NCI-H2196 (cell line): ENCODE measurements around the gene KCNQ2.

Experiments used
- DNase-seq: peaks from one replicate; lab custom pipeline; 2025; ENCODE audit not compliant: unreplicated experiment; lab: John Stamatoyannopoulos, UW

Gene KCNQ2

DNA sequence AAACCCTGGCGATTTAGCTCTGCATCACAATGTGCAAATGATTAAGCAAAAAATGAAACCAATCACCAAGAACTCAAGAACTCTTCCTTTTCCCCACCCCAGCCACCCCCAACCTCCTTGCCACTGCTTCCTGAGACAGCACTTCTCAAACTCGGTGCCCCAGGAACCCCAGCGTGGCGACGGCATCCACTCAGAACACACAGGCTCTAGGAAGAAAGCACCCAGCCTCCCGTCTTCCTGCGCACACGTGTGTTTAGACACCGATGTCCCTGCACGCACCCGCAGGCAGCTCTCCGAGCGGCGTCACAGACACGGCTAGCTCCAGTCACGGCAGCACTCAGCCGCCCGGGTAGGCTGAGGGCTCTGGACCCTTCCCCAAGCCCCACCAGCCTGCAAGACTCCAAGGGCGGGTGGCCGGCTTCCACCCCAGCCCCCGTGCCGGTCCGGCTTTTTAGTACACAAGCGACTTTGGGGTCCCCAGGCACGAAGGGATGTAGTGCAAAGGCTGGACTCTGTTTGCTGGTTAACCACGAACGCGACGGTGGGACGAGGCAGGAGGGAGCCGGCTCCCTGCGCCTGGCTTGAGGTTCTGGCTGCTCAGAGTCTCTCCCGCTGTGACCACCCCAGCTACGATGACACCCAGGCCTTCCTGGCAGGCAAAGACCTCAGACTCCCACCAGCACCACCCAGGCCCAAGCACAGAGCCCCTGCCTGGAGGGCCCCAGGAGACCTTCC is 51.9 kb downstream of the KCNQ2 start:
- no peak for DNase-seq

DNA sequence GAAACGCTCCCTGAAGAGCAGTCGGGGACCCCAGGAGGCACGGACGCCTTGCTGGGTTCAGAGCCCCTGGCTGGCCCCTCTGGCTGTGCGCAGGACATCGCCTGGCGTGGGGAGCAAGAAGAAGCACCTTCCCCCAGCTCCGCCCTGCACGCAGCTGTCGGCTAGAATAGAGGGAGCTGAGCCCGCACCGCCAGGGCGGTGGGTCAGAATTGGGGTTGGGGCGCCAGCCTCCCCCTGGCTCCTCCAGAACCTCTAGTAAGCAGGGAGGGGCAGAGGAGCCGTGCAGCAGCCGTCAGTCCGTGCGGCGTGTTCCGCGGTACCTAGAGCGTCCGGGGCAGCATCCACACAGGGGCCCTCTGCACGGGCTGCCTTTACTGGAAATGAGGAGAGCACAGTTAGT is 53.2 kb downstream of the KCNQ2 start:
- DNase-seq: no peak

DNA sequence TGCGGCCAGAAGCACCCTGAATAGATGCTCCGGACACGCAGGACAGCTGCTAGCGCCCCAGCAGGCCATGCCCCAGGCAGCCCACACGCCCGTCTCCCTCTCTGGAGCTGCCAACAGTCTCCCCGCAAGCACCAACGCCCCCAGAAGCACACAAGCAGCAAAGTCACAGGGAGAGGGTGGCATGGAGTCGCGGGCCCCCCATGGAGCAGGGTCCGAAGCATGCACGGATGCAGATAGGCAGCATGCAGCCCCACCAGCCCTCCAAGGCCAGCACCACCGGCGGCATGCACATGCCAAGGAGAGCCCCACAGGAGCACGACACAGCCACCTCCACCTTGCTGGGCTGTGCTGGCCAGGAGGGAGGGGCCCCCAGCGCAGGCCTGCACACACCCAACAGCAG is 53.8 kb downstream of the KCNQ2 start:
- DNase-seq: no peak

DNA sequence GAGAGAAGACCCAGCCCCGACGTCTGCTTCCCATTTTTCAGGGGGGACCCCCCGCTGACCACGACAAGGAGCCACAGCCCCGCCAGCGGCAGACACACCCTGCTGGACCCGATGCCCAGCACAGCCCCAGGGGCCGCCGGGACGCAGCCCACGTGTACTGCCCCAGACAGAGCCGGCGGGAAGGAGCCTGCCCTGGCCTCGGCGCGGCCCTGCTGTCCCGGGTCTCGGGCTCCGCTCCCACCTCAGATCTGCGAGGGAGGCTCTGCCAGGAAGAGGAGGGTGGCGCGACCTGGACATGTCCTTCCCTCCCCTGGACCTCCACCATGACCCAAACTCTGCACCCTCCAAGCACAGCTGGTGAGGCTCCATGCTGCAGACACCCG is 54.7 kb downstream of the KCNQ2 start:
- no peak for DNase-seq

DNA sequence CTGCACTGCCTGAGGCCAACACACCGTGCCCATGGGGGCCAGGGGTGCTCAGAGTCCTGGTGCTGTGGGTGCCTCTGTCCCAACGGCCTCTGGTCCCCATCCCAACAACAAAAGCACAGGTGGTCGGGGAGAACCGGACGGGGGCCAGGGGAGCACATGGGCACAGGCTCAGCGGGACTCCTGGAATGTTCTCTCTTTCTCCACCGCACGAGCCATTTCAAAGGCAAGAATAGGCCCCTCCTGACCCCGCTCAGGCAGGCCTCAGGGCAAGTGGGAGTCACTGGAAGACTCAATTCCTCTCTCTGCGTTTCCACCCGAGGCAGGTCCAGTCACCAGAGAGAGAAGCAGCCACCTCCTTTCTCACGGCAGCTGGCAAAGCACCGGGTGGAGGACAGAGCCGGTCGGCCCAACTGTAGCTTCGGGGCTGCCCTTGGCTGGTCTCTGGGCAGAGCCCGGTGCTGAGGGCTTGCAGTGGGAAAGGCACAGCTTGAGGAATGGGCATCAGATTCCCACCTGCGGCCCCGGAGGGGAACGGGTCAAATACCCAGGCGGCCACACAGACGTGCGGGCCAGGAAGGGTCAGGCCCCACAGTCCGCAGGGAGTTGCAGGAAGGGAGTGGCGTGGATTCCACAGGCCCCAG is 55.2 kb downstream of the KCNQ2 start:
- no peak for DNase-seq

DNA sequence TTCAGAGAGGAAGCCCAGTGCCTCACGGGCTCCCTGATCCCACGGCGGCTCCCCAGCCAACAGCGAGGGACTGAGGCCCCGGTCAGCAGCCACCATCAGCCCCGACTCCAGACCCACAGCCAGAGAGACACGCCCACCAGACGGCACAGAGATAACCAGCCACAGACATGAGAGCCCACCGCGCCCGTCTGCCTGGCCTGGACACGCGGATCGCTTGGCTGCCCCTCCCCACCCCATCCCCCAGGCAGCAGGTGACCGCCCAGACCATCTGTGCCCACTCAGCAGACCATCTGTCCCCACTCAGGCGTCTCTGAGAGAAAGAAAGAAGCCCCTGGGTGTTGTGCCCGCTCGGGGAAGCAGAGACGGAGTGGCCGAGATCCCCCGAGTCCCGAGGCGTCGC is 55.8 kb downstream of the KCNQ2 start:
- DNase-seq: no peak

DNA sequence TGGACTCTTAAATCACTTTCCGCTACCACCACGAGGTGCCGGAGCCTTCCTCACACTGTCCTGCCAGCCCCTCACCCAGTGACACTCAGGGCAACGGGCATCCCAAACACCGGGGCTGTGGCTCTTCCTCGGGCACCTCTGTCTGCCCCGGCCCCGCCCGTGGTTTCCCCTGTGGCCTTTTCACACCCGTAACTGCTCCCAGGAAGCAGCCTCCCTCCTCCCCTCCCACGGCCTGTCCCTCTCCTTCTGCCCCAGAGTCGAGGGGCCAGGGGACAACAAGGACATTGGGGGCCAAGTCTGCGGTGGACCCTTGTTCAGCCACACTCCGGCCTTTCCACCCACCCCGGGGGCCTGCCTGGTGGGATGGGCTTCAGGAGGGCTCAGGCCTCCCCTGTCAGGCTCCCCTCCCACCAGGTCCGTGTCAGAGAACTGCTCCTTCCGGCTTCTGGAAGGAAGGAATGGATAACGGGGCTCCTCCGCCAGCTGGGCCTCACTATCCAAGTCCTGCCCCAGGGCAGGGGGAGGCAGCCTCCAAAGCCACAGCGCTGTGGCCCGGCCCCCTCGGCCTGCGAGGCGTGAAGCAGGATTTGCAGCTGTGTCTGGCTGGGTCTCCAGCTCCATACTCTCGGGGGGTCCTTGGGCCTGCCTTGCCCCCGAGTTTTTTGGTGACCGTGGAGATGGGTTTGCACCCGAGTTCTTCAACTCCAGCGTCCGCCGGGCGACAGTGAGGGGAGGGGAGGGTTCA is 56.6 kb downstream of the KCNQ2 start:
- no peak for DNase-seq

DNA sequence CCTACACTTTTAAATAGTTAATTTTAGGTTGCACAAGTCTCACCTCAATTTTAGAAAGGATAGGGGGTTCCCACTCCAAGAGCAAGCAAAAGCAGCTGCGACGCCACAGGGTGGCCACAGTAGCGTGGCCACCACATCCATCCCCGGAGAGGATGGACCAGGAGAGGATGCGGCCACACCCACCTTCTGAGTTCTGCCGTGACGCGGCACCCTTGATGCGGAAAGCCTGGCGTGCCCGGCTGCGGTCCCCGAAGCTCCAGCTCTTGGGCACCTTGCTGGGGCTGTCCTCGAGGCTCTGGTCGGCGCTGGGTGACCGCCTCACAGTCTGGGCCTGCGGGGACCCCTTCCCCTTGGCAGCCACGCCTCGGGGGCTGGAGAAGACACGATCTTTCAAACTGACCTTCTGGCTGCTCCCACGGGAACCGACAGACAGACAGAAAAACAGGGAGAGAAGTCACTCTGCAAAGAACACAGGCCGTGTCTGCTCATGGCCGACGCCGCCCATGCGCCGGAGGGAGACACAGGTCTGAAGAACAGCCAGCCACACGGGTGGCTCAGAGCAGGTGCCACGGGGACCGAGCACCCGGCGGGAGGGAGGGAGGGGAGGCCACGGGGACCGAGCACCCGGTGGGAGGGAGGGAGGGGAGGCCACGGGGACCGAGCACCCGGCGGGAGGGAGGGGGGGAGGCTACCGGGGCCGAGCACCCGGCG is 57.6 kb downstream of the KCNQ2 start:
- DNase-seq: no peak

DNA sequence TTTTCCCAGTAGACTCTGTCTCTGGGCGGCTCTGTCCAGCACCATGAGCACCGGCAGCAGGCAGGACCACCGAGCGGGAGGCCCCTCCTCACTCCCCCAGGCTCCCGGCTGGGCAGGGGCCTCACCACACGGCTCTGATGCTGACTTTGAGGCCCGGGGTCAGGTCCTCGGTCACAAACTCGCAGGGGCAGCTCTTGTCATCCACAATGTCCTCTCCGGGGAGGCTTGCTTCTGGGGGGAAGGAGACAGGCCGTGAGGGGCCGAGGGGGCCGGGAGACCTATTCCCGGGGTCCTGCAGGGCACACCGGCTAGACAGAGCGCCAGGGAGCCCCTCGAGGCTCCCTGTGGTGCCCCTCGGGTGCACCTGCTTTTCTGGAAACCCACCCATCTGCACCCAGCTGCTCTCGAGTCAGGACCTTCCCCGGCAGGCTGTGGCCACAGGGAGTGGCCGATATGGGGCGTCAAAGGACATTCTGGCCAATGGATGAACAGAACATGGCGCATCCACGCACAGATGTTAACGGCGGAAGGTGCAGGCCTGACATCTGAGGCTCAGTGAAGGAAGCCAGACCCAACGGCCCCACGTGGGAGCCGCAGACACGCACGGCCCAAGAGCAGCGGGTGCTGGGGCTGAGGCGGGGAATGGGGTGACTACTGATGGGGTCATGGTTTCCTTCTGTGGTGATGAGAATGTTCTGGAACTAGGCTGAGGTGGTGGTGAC is 58.3 kb downstream of the KCNQ2 start:
- no peak for DNase-seq

- no peak for DNase-seq
Measured at GRCh38 chr20:63413323-63413722, 59.1 kb downstream of the KCNQ2 start.

DNA sequence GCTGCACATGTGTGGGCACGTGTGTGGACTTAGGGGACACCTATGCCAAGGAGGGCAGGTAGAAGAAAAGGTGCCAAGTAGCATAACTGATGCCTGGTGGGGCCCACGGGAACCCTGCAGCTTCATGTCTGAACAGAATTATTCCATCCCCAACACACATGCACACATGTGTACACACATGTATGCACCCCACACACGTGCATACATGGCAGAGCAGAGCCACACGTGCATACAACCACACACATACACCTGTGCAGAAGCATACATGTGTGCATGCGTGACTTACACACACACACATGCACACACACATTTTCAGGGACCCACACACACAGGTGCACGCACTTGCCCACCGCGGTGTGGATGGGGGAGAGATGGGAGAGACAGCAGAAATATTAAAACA is 59.6 kb downstream of the KCNQ2 start:
- DNase-seq: no peak

- no peak for DNase-seq
Measured at GRCh38 chr20:63411898-63412631, 60.4 kb downstream of the KCNQ2 start.

- no peak for DNase-seq
Measured at GRCh38 chr20:63411151-63411897, 61.1 kb downstream of the KCNQ2 start.

- DNase-seq: no peak
Measured at GRCh38 chr20:63409834-63410435, 62.5 kb downstream of the KCNQ2 start.

GRCh38 chr20:63409066-63409833 is 63.2 kb downstream of the KCNQ2 start:
- no peak for DNase-seq

GRCh38 chr20:63408684-63409046 is 63.8 kb downstream of the KCNQ2 start:
- DNase-seq: no peak

GRCh38 chr20:63407928-63408683 is 64.3 kb downstream of the KCNQ2 start:
- DNase-seq: no peak
